Tibial artery (tissue), 4 donors: ENCODE results near the gene LZTS3.

ENCODE experiments used
- DNase-seq, 2 donors: peaks; one replicate each; pipeline ENCODE4 v3.0.0-alpha.2; 2019
- H3K27ac ChIP-seq, 2 donors: fragments of 200-600 bp; sonication (generic) in 1 of 2; 1 replicate in 1 of 2; 2 replicates in 1 of 2; pipeline ENCODE4 v1.5.1; 2018 to 2019; ENCODE audit warnings: mild to moderate bottlenecking in 1 of 2
- H3K27me3 ChIP-seq, 2 donors: fragments of 200-600 bp; sonication (generic) in 1 of 2; one replicate each; pipeline versions ENCODE4 v1.5.1 to v1.6.0; 2016 to 2019
- H3K36me3 ChIP-seq, 3 donors: fragments of 200-600 bp; sonication (generic) in 2 of 3; one replicate each; pipeline ENCODE4 v1.5.1; 2016 to 2019; ENCODE audit warnings: mild to moderate bottlenecking in 2 of 3
- H3K4me1 ChIP-seq, 4 donors: fragments of 200-600 bp; sonication (generic) in 2 of 4; 1 replicate in 3 of 4; 2 replicates in 1 of 4; pipeline ENCODE4 v1.5.1; 2016 to 2019
- H3K4me3 ChIP-seq, 2 donors: fragments of 200-600 bp; sonication (generic) in 1 of 2; 1 replicate in 1 of 2; 2 replicates in 1 of 2; pipeline ENCODE4 v1.5.1; 2018 to 2019; ENCODE audit warnings: mild to moderate bottlenecking in 2 of 2
- H3K9me3 ChIP-seq, 3 donors: fragments of 200-600 bp; sonication (generic) in 1 of 3; one replicate each; pipeline ENCODE4 v1.5.1; 2016 to 2019
- CTCF ChIP-seq, 2 experiments: fragments of 200-600 bp in 1 of 2; fragments of 450-650 bp in 1 of 2; IDR thresholded peaks; one replicate each; pipeline ENCODE4 v1.5.1; 2017 to 2019; ENCODE audit warnings: antibody characterized with exemption in 2 of 2, mild to moderate bottlenecking in 1 of 2, moderate library complexity in 1 of 2
- intact Hi-C: fragments of 100-400 bp; cut with DNase I; formaldehyde crosslinking; loops from one replicate; pipeline ENCODE4 v1.15.0; 2023; ENCODE audit warnings: low total_unique reads

LZTS3 gene

GRCh38 chr20:3116341-3116740 lies 57.0 kb downstream of the LZTS3 start:
- peaks cover 0 to 10% (median 6%) of the 10 kb centered on the region in 4 donors for H3K4me1 ChIP-seq
- DNase-seq = no peak
- no peaks in the 10 kb centered on the region for H3K27me3 ChIP-seq
- no peaks in the 10 kb centered on the region for H3K9me3 ChIP-seq
- H3K4me3 ChIP-seq = no peak overlapping the region
- H3K27ac ChIP-seq = no peak overlapping the region
- TF ChIP-seq CTCF (IDR thresholded peaks at IDR 0.05) = no peak
- H3K36me3 ChIP-seq = peaks cover 5 to 33% (median 14%) of the 10 kb centered on the region in 3 donors
- intact Hi-C loops = no loop called here

- TF ChIP-seq CTCF (IDR thresholded peaks at IDR 0.05) = peak; percentile 51 to 63
- H3K4me1 ChIP-seq = peaks cover 0 to 10% (median 6%) of the 10 kb centered on the region in 4 donors
- H3K4me3 ChIP-seq = no peak overlapping the region
- peaks cover 5 to 33% (median 7%) of the 10 kb centered on the region in 3 donors for H3K36me3 ChIP-seq
- no peaks in the 10 kb centered on the region for H3K27me3 ChIP-seq
- no peak for DNase-seq
- no peaks in the 10 kb centered on the region for H3K9me3 ChIP-seq
- intact Hi-C loops = no loop called here
- H3K27ac ChIP-seq = no peak overlapping the region
These were observed 57.9 kb downstream of the LZTS3 start for GRCh38 chr20:3115190-3116107.
